ENCODE results near the gene FAM111B. TPM values are rescaled to one million over a fixed set of nuclear protein-coding genes. Genes with fewer than 3 reads are reported as not detected.

The FAM111B gene
- total RNA-seq, 1 donor from 2014 or later, result 1.1 TPM

GRCh38 chr11:59164028-59164427, 57.0 kb downstream of the FAM111B start:
- H3K27ac ChIP-seq (replicated peaks), result no peak overlapping the region
- DNase-seq, result no peak
- no peaks in the 10 kb centered on the region for H3K4me1 ChIP-seq
- H3K27me3 ChIP-seq (ENCODE audit: low read depth), result peaks cover 33% of the 10 kb centered on the region
- no peak overlapping the region for H3K4me3 ChIP-seq
- TF ChIP-seq CTCF (IDR thresholded peaks at IDR 0.05; ENCODE audit: borderline replicate concordance), result no peak
- no peaks in the 10 kb centered on the region for H3K36me3 ChIP-seq
- H3K9me3 ChIP-seq (replicated peaks), result no peaks in the 10 kb centered on the region
- intact Hi-C loops (cut with micrococcal nuclease), result no loop called here

GRCh38 chr11:59171508-59172322, 64.7 kb downstream of the FAM111B start, which contains the start of gene DTX4:
TSS of gene DTX4 (plus strand) at chr11:59172132. CDS start at chr11:59172596, 464 bp downstream.
- H3K4me1 ChIP-seq, result peaks cover 33% of the 10 kb centered on the region
- peak within 1 kb of the TSS; percentile 77 for H3K4me3 ChIP-seq
- H3K9me3 ChIP-seq (replicated peaks), result no peaks in the 10 kb centered on the region
- H3K27me3 ChIP-seq (ENCODE audit: low read depth), result peaks cover 17% of the 10 kb centered on the region
- peak; percentile 83 for TF ChIP-seq CTCF (IDR thresholded peaks at IDR 0.05; ENCODE audit: borderline replicate concordance)
- intact Hi-C loops (cut with micrococcal nuclease), result loop anchor here (2.0 to 10.0 kb wide), 2 partner anchors 35 to 253 kb away; partner anchors contain the start of gene OR5A2
- no peaks in the 10 kb centered on the region for H3K36me3 ChIP-seq
- peak; percentile 91 for DNase-seq
- peak within 1 kb of the TSS; percentile 79 for H3K27ac ChIP-seq (replicated peaks)

- peak overlapping the region; percentile 79 for H3K27ac ChIP-seq (replicated peaks)
- intact Hi-C loops (cut with micrococcal nuclease), result loop anchor here (10.0 kb wide), 1 partner anchor 252 kb away; the partner anchor contains the start of gene OR5A2
- no peaks in the 10 kb centered on the region for H3K9me3 ChIP-seq (replicated peaks)
- no peak for DNase-seq
- H3K36me3 ChIP-seq, result no peaks in the 10 kb centered on the region
- no peak for TF ChIP-seq CTCF (IDR thresholded peaks at IDR 0.05; ENCODE audit: borderline replicate concordance)
- peaks cover 11% of the 10 kb centered on the region for H3K27me3 ChIP-seq (ENCODE audit: low read depth)
- peaks cover 33% of the 10 kb centered on the region for H3K4me1 ChIP-seq
- H3K4me3 ChIP-seq, result peak overlapping the region; percentile 77
Observed at GRCh38 chr11:59172345-59173079, 65.5 kb downstream of the FAM111B start.

GRCh38 chr11:59173080-59173963, 66.3 kb downstream of the FAM111B start:
- no peak for TF ChIP-seq CTCF (IDR thresholded peaks at IDR 0.05; ENCODE audit: borderline replicate concordance)
- Histone ChIP-seq H3K27me3 (ENCODE audit: low read depth) (peaks cover 11% of the 10 kb centered on the region), H3K4me3 (peak overlapping the region; percentile 77), H3K9me3 (replicated peaks) (no peaks in the 10 kb centered on the region), H3K4me1 (peaks cover 33% of the 10 kb centered on the region), H3K27ac (replicated peaks) (peak overlapping the region; percentile 79), H3K36me3 (peaks cover under 1% of the 10 kb centered on the region)
- no peak for DNase-seq
- intact Hi-C loops (cut with micrococcal nuclease), result loop anchor here (10.0 kb wide), 1 partner anchor 251 kb away; the partner anchor contains the start of gene OR5A2
